Measurements from ENCODE around the gene UFC1. TPM values are rescaled to one million over a fixed set of nuclear protein-coding genes. Genes with fewer than 3 reads are reported as not detected.
A peak's percentile ranks its signal among the peaks of the same experiment; 100 is the strongest.

Gene UFC1
- total and polyA plus RNA-seq, 4 donors: 99.6 to 149 (median 112) TPM

GRCh38 chr1:161117759-161118581 lies 35.8 kb upstream of the UFC1 start, which contains the start of the genes NIT1 and PFDN2:
Gene NIT1, plus strand, starts transcription at chr1:161118105. Its CDS starts 72 bp downstream, at chr1:161118177.
Gene PFDN2, minus strand, starts transcription at chr1:161118037. Its CDS starts 11 bp downstream, at chr1:161118026.
- Histone ChIP-seq H3K9me3 (ENCODE audit: control insufficient read depth in 4 of 4, insufficient read depth in 3 of 4, low read length in 3 of 4) (no peaks in the 10 kb centered on the region), H3K36me3 (ENCODE audit: control insufficient read depth in 4 of 4, insufficient read depth in 4 of 4, low read length in 4 of 4) (peaks cover 7 to 27% (median 21%) of the 10 kb centered on the region in 4 donors), H3K4me1 (ENCODE audit: control insufficient read depth in 5 of 5, insufficient read depth in 5 of 5, low read length in 5 of 5) (peaks cover 9 to 27% (median 19%) of the 10 kb centered on the region in 5 donors), H3K27ac (ENCODE audit: low read depth in 1 of 2, low read length in 1 of 2) (peak within 1 kb of the TSS; percentile 90 to 97), H3K27me3 (ENCODE audit: control insufficient read depth in 3 of 3, insufficient read depth in 3 of 3, low read length in 2 of 3) (no peaks in the 10 kb centered on the region), H3K4me3 (peak within 1 kb of the TSS; percentile 100), H3K9ac (ENCODE audit: insufficient read depth in 1 of 2, low read length in 2 of 2) (peak within 1 kb of the TSS; percentile 94)
- ATAC-seq (ENCODE audit: insufficient read depth, low FRiP score) (peak; percentile 90), DNase-seq (peak; percentile 91 to 92 (median 92))
- TF ChIP-seq CTCF (IDR thresholded peaks at IDR 0.05; ENCODE audit: control extremely low read depth, extremely low read depth): no peak
- 0 to 1% methylated on average over 58 of the region's 58 CpGs for WGBS, 2 donors

- H3K27me3 ChIP-seq (ENCODE audit: control insufficient read depth in 3 of 3, insufficient read depth in 3 of 3, low read length in 2 of 3): no peaks in the 10 kb centered on the region
- peak; percentile 49 to 71 (median 63) for DNase-seq
- H3K36me3 ChIP-seq (ENCODE audit: control insufficient read depth in 4 of 4, insufficient read depth in 4 of 4, low read length in 4 of 4): peaks cover 12 to 36% (median 28%) of the 10 kb centered on the region in 4 donors
- no peak for TF ChIP-seq CTCF (IDR thresholded peaks at IDR 0.05; ENCODE audit: control extremely low read depth, extremely low read depth)
- no peaks in the 10 kb centered on the region for H3K9me3 ChIP-seq (ENCODE audit: control insufficient read depth in 4 of 4, insufficient read depth in 3 of 4, low read length in 3 of 4)
- 51 to 66% methylated on average over 10 of the region's 10 CpGs for WGBS, 2 donors
- peak overlapping the region in 1 of 2 donors; percentile 90 for H3K9ac ChIP-seq (ENCODE audit: insufficient read depth in 1 of 2, low read length in 2 of 2)
- H3K4me1 ChIP-seq (ENCODE audit: control insufficient read depth in 5 of 5, insufficient read depth in 5 of 5, low read length in 5 of 5): peaks cover 9 to 24% (median 17%) of the 10 kb centered on the region in 5 donors
- ATAC-seq (ENCODE audit: insufficient read depth, low FRiP score): peak; percentile 38
- no peak overlapping the region for H3K4me3 ChIP-seq
- H3K27ac ChIP-seq (ENCODE audit: low read depth in 1 of 2, low read length in 1 of 2): peak overlapping the region; percentile 35 to 90
Measured at GRCh38 chr1:161119092-161119903, 34.5 kb upstream of the UFC1 start.

GRCh38 chr1:161121042-161121650 lies 32.6 kb upstream of the UFC1 start:
- Histone ChIP-seq H3K9me3 (ENCODE audit: control insufficient read depth in 4 of 4, insufficient read depth in 3 of 4, low read length in 3 of 4) (no peaks in the 10 kb centered on the region), H3K4me1 (ENCODE audit: control insufficient read depth in 5 of 5, insufficient read depth in 5 of 5, low read length in 5 of 5) (peaks cover 9 to 24% (median 15%) of the 10 kb centered on the region in 5 donors), H3K27me3 (ENCODE audit: control insufficient read depth in 3 of 3, insufficient read depth in 3 of 3, low read length in 2 of 3) (no peaks in the 10 kb centered on the region), H3K4me3 (no peak overlapping the region), H3K36me3 (ENCODE audit: control insufficient read depth in 4 of 4, insufficient read depth in 4 of 4, low read length in 4 of 4) (peaks cover 16 to 37% (median 28%) of the 10 kb centered on the region in 4 donors), H3K9ac (ENCODE audit: insufficient read depth in 1 of 2, low read length in 2 of 2) (no peak overlapping the region), H3K27ac (ENCODE audit: low read depth in 1 of 2, low read length in 1 of 2) (no peak overlapping the region)
- no peak for TF ChIP-seq CTCF (IDR thresholded peaks at IDR 0.05; ENCODE audit: control extremely low read depth, extremely low read depth)
- no peak for DNase-seq
- WGBS, 2 donors: 87 to 92% methylated on average over 3 of the region's 3 CpGs
- no peak for ATAC-seq (ENCODE audit: insufficient read depth, low FRiP score)

Measured in lung (tissue), 12 donors.